ENCODE data around the gene TCF4. TPM values are rescaled to one million over a fixed set of nuclear protein-coding genes. Genes with fewer than 3 reads are reported as not detected.

The TCF4 gene
- total RNA-seq, 4 donors from 2014 or later = 30.3 to 51.1 (median 40.1) TPM

DNA sequence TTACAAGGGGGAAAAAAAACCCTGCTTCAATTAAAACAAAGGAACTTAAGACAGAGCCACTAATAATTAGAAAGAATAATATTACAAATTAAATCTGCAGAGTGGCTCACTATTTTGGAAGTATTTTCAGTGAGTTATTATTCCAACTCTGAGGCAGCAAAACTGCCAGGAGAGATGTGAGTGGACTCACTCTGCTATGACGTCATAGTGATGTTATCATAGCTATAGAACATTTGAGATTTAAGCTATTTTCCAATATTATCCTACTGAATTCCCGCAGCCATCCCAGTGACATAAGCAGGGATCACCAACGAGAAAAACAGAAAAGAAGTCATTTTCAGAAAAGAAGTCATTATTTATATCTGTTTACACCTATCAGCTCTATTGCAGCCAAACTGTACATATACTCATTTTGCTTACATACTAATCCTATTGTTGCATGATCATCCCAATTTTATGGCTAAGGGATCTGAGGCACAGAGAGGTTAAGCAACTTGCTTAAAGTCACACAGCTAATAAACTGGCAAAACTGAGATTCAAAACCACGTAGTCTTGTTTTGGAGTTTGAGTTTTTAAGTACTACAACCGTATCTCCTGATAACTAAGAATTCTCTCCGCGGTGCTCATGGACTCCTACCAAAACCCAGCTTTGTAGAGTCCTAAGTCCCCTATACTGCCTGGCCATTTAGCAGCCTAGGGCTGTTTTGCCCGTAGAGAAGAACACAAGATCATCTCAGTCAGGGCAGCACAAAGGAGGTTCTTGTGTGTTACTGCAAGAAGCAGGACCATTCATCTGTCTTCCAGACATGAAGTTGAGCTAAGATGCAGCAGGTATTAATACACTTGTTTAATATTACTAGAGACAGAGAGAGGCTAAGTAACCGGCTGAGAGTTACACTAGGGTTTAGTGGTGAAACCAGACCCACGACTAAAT is 299.8 kb downstream of the TCF4 start:
- H3K36me3 ChIP-seq = no peaks in the 10 kb centered on the region
- intact Hi-C loops (cut with DNase I; ENCODE audit: low total_unique reads) = loop anchor here (5.0 kb wide), 1 partner anchor 486 kb away; no protein-coding TSS in a partner anchor
- no peaks in the 10 kb centered on the region for H3K9me3 ChIP-seq
- H3K4me1 ChIP-seq = peaks cover 0 to 11% (median 2%) of the 10 kb centered on the region in 4 donors
- DNase-seq = no peak
- in situ Hi-C loops (cut with MboI; ENCODE audit: low pct_ligation_motif_present in 1 of 4, low pct_unique_long_range_greater_than_20kb in 1 of 4, low sequenced_read_pairs in 3 of 4) = no loop called here
- WGBS, 2 donors (ENCODE audit: low coverage in 1 of 2) = 75 to 79% methylated on average over 10 of the region's 10 CpGs
- H3K27ac ChIP-seq = no peak overlapping the region
- H3K27me3 ChIP-seq = no peaks in the 10 kb centered on the region
- no peak for TF ChIP-seq EP300 (IDR thresholded peaks at IDR 0.05; ENCODE audit: low read depth)
- TF ChIP-seq, protein P1, sequence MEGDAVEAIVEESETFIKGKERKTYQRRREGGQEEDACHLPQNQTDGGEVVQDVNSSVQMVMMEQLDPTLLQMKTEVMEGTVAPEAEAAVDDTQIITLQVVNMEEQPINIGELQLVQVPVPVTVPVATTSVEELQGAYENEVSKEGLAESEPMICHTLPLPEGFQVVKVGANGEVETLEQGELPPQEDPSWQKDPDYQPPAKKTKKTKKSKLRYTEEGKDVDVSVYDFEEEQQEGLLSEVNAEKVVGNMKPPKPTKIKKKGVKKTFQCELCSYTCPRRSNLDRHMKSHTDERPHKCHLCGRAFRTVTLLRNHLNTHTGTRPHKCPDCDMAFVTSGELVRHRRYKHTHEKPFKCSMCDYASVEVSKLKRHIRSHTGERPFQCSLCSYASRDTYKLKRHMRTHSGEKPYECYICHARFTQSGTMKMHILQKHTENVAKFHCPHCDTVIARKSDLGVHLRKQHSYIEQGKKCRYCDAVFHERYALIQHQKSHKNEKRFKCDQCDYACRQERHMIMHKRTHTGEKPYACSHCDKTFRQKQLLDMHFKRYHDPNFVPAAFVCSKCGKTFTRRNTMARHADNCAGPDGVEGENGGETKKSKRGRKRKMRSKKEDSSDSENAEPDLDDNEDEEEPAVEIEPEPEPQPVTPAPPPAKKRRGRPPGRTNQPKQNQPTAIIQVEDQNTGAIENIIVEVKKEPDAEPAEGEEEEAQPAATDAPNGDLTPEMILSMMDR (IDR thresholded peaks at IDR 0.05) = no peak
- TF ChIP-seq POLR2AphosphoS5 (IDR thresholded peaks at IDR 0.05) = no peak
- no peak for TF ChIP-seq POLR2A (IDR thresholded peaks at IDR 0.05)
- H3K4me3 ChIP-seq = no peak overlapping the region

DNA sequence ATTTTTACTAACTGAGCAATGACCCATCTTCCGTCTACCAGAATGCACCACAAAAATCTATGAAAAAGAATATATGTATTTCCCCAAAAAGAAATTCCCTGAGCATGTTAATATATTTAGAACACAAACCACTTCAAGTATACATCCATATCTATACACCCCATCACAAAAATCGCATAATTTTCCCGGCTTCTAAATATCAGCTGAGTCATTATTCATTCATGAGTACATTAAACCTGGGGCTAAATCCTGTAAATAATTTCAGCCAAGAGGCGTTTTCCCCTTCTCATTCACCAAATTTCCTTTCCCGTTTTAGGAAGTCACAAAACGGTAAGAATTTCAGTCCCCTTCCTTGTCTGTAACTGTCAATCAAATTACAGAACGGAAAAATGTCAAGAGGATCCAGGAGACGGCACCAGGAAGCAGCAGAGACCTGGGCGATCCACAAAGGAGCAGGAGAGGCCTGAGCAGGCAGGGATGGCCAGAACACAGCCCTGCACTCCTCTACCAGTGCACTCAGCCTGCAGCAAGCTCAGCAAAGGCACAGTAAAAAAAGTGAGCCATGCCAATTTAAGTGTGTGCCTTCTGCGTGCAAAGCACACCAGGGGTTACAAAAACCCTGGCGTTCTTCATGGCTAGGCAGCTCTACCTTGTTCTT is 300.7 kb downstream of the TCF4 start:
- H3K36me3 ChIP-seq = no peaks in the 10 kb centered on the region
- TF ChIP-seq, protein P1 (IDR thresholded peaks at IDR 0.05) = no peak
- TF ChIP-seq EP300 (IDR thresholded peaks at IDR 0.05; ENCODE audit: low read depth) (no peak), POLR2A (IDR thresholded peaks at IDR 0.05) (no peak), POLR2AphosphoS5 (IDR thresholded peaks at IDR 0.05) (no peak)
- no peaks in the 10 kb centered on the region for H3K9me3 ChIP-seq
- H3K4me3 ChIP-seq = no peak overlapping the region
- 66 to 74% methylated on average over 10 to 11 of the region's 11 CpGs for WGBS, 2 donors (ENCODE audit: low coverage in 1 of 2)
- no peak overlapping the region for H3K27ac ChIP-seq
- intact Hi-C loops (cut with DNase I; ENCODE audit: low total_unique reads) = loop anchor here (5.0 kb wide), 1 partner anchor 485 kb away; no protein-coding TSS in a partner anchor
- no peaks in the 10 kb centered on the region for H3K27me3 ChIP-seq
- peaks cover 0 to 11% (median 1%) of the 10 kb centered on the region in 4 donors for H3K4me1 ChIP-seq
- in situ Hi-C loops (cut with MboI; ENCODE audit: low pct_ligation_motif_present in 1 of 4, low pct_unique_long_range_greater_than_20kb in 1 of 4, low sequenced_read_pairs in 3 of 4) = no loop called here
- DNase-seq = no peak

DNA sequence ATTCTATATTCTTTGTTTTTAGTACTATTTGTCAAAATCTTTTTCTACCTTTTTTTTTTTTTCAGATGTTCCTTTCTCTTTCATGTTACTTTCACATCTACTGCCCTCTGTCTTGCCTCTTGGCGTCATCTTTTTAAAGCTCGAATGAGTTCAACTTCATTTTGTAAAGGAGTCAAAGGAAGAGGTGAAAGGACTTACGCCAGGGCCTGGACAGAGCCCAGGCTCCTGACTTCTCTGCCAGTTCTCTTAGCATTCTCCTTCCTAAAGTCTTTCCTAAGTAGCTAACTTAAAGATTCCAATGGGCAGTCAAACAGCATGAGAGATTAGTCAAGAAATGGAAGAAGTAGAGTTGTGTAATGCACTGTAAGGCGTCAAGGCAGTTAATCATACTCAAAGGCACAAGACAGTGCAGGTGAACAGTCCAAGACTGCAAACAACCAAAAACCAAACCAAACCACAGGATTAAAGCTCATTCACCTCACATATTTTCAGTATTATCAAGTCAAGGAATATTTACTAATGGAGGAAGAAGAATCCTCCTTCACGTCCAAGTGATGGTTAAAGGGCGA is 301.7 kb downstream of the TCF4 start:
- WGBS, 2 donors (ENCODE audit: low coverage in 1 of 2) = 87% methylated on average over 6 of the region's 6 CpGs
- Histone ChIP-seq H3K4me1 (peaks cover 0 to 11% (median 0%) of the 10 kb centered on the region in 4 donors), H3K27ac (no peak overlapping the region), H3K27me3 (no peaks in the 10 kb centered on the region), H3K36me3 (no peaks in the 10 kb centered on the region), H3K9me3 (no peaks in the 10 kb centered on the region), H3K4me3 (no peak overlapping the region)
- intact Hi-C loops (cut with DNase I; ENCODE audit: low total_unique reads) (loop anchor here (5.0 kb wide), 1 partner anchor 484 kb away; no protein-coding TSS in a partner anchor), in situ Hi-C loops (cut with MboI; ENCODE audit: low pct_ligation_motif_present in 1 of 4, low pct_unique_long_range_greater_than_20kb in 1 of 4, low sequenced_read_pairs in 3 of 4) (no loop called here)
- DNase-seq = no peak
- TF ChIP-seq POLR2AphosphoS5 (IDR thresholded peaks at IDR 0.05) (no peak), POLR2A (IDR thresholded peaks at IDR 0.05) (no peak), EP300 (IDR thresholded peaks at IDR 0.05; ENCODE audit: low read depth) (no peak)
- TF ChIP-seq, protein P1 (IDR thresholded peaks at IDR 0.05) = no peak

DNA sequence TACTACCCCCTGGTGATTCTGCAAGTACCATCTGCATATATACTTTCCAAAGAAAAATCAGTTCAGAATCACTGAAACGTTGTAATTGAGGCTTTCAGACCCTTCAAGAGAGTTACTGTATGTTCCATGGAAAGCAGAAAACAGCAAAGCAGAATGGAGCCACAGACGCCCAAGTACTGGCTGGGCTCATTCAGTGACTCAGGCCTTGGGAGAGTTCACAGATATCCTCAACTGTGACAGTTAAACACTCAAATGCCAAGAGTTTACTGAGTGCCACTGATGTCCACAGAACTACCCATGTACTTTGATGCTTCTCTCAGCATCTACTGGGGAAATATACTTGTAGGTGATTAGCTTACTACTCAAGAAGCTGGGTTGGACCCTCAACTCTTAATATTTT is 303.4 kb downstream of the TCF4 start:
- DNase-seq = no peak
- H3K27ac ChIP-seq = no peak overlapping the region
- intact Hi-C loops (cut with DNase I; ENCODE audit: low total_unique reads) = loop anchor here (5.0 kb wide), 1 partner anchor 482 kb away; no protein-coding TSS in a partner anchor
- no peaks in the 10 kb centered on the region for H3K27me3 ChIP-seq
- in situ Hi-C loops (cut with MboI; ENCODE audit: low pct_ligation_motif_present in 1 of 4, low pct_unique_long_range_greater_than_20kb in 1 of 4, low sequenced_read_pairs in 3 of 4) = no loop called here
- H3K4me1 ChIP-seq = peaks cover 0 to 16% (median 0%) of the 10 kb centered on the region in 4 donors
- TF ChIP-seq EP300 (IDR thresholded peaks at IDR 0.05; ENCODE audit: low read depth) (no peak), POLR2AphosphoS5 (IDR thresholded peaks at IDR 0.05) (no peak), POLR2A (IDR thresholded peaks at IDR 0.05) (no peak)
- TF ChIP-seq, protein P1 (IDR thresholded peaks at IDR 0.05) = no peak
- no peak overlapping the region for H3K4me3 ChIP-seq
- WGBS, 2 donors (ENCODE audit: low coverage in 1 of 2) = 67 to 79% methylated on average over 2 of the region's 2 CpGs
- H3K9me3 ChIP-seq = no peaks in the 10 kb centered on the region
- no peaks in the 10 kb centered on the region for H3K36me3 ChIP-seq
